ENCODE data around the gene DENND6B. TPM values are rescaled to one million over a fixed set of nuclear protein-coding genes. Genes with fewer than 3 reads are reported as not detected.

DENND6B gene
- total and polyA plus RNA-seq, 2 of the 13 experiments (the other 11 are each of a cell fraction or from before 2014, with no cell fraction given), result 0.95 to 3.8 TPM

GRCh38 chr22:50310949-50311444 lies 15.8 kb downstream of the DENND6B start (continued):
- TF ChIP-seq, protein P1, sequence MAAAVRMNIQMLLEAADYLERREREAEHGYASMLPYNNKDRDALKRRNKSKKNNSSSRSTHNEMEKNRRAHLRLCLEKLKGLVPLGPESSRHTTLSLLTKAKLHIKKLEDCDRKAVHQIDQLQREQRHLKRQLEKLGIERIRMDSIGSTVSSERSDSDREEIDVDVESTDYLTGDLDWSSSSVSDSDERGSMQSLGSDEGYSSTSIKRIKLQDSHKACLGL (CRISPR knock-in tag; IDR thresholded peaks at IDR 0.05), result peak; percentile 32; the same call in 1 of the 2 replicates
- peak; percentile 73; the same call in 1 of the 2 replicates for TF ChIP-seq LBX2 (CRISPR knock-in tag; IDR thresholded peaks at IDR 0.05; ENCODE audit: borderline replicate concordance)
- TF ChIP-seq HDAC1 (CRISPR knock-in tag; IDR thresholded peaks at IDR 0.05), result peak; percentile 57; the same call in 1 of the 2 replicates
- TF ChIP-seq ZNF234 (CRISPR knock-in tag; conservative IDR thresholded peaks at IDR 0.05), result no peak
- TF ChIP-seq, protein P2, sequence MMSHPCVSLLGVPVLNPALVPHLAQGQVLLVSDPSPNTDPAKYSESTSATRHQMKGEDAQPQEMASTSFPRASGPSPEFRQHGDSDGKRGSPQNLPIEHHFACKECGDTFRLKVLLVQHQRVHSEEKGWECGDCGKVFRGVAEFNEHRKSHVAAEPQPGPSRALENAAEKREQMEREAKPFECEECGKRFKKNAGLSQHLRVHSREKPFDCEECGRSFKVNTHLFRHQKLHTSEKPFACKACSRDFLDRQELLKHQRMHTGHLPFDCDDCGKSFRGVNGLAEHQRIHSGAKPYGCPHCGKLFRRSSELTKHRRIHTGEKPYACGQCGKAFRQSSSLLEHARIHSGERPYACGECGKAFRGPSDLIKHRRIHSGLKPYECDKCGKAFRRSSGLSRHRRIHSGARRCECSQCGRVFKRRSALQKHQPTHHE (CRISPR knock-in tag; IDR thresholded peaks at IDR 0.05; ENCODE audit: borderline replicate concordance), result no peak
- no peak for TF ChIP-seq NCOA1 (CRISPR knock-in tag; IDR thresholded peaks at IDR 0.05)
- TF ChIP-seq TARDBP (CRISPR knock-in tag; IDR thresholded peaks at IDR 0.05), result peak; percentile 41; the same call in 1 of the 2 replicates
- no peak for TF ChIP-seq ZNF441 (CRISPR knock-in tag; IDR thresholded peaks at IDR 0.05; ENCODE audit: borderline replicate concordance)
- peak; percentile 52; the same call in 1 of the 2 replicates for TF ChIP-seq NCOR1 (IDR thresholded peaks at IDR 0.05; ENCODE audit: borderline replicate concordance, low read length)
- peak; percentile 32 for TF ChIP-seq ASH2L (IDR thresholded peaks at IDR 0.05; ENCODE audit: insufficient read length, low read depth, low read length)
- TF ChIP-seq HOXA3 (CRISPR knock-in tag; IDR thresholded peaks at IDR 0.05), result peak; percentile 51; the same call in 1 of the 2 replicates
- 0 out of 2 replicates have a peak, but pooled peaks have one; percentile 34 for TF ChIP-seq NR0B2 (CRISPR knock-in tag; IDR thresholded peaks at IDR 0.05)
- TF ChIP-seq MTA1 (CRISPR knock-in tag; IDR thresholded peaks at IDR 0.05; ENCODE audit: borderline replicate concordance), result peak; percentile 35; the same call in 1 of the 2 replicates
- peak; percentile 70 for TF ChIP-seq ZNF687 (CRISPR knock-in tag; IDR thresholded peaks at IDR 0.05)
- no peak for TF ChIP-seq ZNF333 (CRISPR knock-in tag; IDR thresholded peaks at IDR 0.05; ENCODE audit: borderline replicate concordance)
- no peak for TF ChIP-seq REL (CRISPR knock-in tag; conservative IDR thresholded peaks at IDR 0.05)
- no peak for TF ChIP-seq U2AF2 (IDR thresholded peaks at IDR 0.05; ENCODE audit: low read depth, low read length)
- no peak for TF ChIP-seq DDIT3 (CRISPR knock-in tag; IDR thresholded peaks at IDR 0.05)
- TF ChIP-seq KDM5B (CRISPR knock-in tag; IDR thresholded peaks at IDR 0.05; ENCODE audit: borderline replicate concordance), result peak; percentile 57; the same call in 1 of the 2 replicates

Measured in HepG2 (cell line).